DMS114 treated with DMSO at 0.1 percent for 48 hours (cell line): ENCODE measurements around the gene LRMDA.

ENCODE experiments used
- DNase-seq: peaks from one replicate; lab custom pipeline; 2025; ENCODE audit not compliant: unreplicated experiment; lab: John Stamatoyannopoulos, UW

The LRMDA gene

DNA sequence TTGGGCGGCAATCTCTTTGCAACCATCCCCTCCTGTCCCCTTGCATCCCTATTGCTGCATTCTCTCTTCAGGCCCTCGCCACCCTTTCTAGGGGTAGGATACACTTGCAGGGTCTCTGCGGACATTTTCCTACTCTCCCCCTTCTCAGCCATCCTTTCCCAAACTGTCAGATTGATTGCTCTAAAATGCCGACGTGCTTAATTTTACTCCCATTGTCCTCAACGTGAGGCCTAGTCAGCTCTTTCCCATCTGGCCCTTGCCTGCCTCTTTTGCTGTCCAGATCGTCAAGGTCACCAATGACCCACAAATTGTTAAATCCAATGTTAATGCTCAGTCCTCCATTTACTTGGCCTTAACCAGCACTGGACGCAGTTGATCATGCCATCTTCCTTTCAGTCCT lies 12.7 kb upstream of the LRMDA start:
- DNase-seq: no peak

- DNase-seq: no peak
Measured at GRCh38 chr10:75422913-75423312, 8.5 kb upstream of the LRMDA start.

DNA sequence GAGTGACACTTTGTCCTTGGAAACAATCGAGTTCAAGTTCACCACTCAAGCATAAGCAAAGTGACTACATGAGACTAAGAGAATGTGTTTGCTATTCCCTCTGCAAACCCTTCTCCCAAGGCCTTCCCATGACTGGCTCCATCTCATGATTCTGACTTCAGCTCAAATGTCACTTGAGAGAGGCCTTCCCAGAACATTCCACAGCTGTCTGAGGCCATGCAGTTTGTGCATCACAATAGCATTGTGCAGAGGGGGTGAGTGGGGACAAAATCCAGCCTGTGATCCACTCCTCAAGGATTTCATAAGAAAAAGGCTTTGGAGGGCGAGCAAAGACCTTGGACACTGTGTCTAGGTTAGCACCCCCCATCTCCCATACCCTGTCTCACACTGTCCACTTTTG lies 6.9 kb upstream of the LRMDA start:
- no peak for DNase-seq

DNA sequence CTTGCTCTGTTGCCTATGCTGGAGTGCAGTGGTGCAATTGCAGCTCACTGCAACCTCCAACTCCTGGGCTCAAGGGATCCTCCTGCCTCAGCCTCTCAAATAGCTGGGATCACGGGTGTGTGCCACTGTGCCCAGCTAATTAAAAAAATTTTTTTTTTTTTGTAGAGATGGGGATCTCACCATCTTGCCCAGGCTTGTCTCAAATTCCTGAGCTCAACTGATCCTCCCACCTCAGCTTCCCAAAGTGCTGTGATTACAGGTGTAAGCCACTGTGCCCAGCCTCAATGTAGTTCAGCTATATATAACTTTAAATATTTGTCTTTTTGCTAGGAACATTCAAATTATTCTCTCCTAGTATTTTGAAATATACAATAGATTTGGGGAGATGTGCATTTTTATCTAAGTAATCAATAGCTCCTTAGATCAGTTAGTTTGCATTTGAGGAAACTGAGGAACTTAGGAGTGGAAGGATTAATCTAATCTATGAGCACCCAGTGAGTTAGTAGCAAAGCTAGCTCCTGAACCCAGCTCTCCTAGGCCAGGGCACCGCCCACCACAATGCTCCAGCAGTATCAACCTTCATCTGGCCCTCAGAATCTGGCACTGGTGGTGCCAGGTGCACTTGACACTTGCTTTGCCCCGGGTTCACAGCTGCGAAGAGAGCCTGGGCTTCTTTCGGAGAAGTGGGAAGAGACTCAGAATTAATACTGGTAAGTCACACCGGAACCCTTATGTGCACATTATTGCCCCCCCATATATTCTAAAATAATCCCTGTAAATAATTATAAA lies 5.9 kb upstream of the LRMDA start:
- no peak for DNase-seq

DNA sequence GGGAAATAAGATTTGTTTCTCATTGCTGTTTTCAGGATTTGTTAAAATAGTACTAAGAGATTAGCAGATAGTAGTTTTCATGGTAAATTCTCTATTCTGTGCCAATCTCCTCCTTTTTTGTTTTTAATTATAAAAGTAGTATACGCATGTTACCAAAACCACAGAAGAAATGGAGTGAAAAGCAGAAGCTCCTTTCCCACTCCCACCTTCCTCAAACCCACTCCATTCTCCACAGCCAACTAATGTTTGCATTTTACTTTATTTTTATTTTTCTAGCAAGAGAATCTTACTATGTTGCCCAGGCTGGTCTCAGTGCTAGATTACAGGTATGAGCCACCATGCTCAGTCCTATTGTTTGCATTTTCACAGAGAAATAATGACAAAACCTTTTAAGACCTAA lies 4.5 kb upstream of the LRMDA start:
- DNase-seq: no peak

- DNase-seq: no peak
Measured at GRCh38 chr10:75427951-75428350, 3.5 kb upstream of the LRMDA start.

DNA sequence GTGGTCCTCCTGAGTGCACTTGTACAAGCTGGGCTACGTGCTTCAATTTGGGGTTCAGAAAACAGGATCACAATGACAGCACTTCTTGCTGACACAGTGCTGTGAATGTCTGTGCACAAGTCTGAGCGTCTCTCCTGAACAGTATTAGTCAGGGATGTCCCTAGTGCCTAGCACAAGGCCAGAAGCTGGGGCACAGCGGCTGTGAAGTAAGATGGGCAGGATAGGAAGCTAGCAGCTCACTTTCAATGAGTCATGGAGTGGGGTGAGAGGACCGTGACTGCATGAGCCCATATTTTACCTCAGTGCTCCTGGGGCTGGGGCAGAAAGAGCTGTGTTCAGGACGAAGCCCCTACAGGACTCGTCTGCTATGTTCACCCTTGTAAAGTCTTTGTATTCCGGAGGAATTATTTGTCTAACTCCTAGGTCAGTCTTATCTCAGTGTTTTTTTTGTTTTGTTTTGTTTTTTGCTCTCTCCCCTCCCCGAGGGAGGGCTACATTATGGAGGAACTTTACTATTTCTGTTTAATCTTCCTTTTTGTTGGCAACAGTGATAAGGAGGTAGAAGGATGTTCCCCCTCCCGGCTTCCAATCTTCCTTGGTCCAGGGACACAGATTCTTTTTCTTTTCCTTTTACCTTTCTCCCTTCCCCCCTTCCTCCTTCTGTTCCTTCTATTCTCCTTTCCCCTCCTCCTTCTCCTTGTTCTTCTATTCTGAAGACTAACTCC lies 2.8 kb upstream of the LRMDA start:
- peak; percentile 7 for DNase-seq

DNA sequence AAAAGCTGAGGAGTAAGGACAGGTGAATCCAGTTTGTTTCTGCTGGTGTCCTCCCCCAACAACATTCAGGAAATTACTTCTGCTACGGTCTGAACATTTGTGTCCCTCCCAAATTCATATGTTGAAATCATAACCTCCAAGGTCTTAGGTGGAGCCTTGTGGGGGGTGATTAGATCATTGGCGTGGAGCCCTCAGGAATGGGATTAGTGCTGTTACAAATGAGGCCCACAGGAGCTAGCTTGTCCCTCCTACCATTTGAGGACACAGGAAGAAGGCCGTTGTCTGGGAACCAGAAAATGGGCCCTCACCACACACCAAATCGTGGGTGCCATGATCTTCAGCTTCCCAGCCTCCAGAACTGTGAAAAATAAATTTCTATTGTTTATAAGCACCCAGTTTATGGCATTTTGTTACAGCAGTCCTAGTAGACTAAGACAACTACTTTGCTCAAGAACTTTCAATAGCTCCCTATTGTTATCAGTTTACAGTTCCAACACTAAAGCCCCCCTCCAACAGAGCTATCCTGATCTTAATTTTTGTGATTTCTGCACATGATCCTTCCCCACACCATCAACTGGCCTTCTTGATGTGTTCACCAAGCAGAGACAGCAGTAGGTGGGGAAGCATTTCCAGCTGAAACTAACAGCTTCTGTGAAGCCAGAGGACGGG lies 2.1 kb upstream of the LRMDA start:
- no peak for DNase-seq

- DNase-seq: no peak
Measured at GRCh38 chr10:75430000-75430763, 1.2 kb upstream of the LRMDA start.

- DNase-seq: no peak
Measured at GRCh38 chr10:75432176-75432575, 752 bp downstream of the LRMDA start.

DNA sequence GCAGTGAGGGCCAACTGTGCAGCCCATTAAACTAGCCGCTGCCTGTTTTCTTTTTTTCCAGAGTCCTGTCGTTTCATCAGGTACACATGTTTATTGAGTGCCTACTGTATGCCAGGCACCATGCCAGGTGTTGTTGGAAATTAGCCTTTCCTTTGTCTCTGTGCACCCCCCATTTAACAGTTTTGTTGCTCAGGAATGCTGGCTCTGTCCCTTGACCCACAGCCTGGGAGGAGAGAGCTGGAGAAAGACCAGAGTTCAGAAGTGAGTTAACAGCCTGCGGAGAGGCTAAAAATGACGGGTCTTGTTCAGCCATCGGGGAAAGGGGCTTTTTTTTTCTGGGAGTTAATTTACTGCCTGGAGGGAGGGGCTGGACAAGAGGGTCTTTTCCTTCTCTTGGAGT lies 1.3 kb downstream of the LRMDA start:
- no peak for DNase-seq

GRCh38 chr10:75433216-75433615 lies 1.8 kb downstream of the LRMDA start:
- DNase-seq: no peak

DNA sequence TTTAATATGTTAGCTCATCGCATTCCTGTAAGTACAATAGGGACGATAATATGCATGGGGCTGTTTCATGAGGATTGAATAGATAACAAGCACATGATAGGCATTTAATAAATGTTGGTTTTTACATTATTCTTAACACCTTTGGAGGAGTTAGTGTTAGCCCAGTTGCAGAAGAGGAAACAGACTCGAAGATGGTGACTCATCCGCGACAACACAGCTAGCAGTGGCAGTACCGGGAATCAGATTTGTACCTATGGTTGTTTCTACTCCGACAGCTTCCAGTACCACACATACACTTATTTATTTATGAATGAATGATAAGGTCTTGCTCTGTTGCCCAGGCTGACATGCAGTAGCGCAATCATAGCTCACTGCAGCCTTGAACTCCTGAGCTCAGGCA lies 2.9 kb downstream of the LRMDA start:
- no peak for DNase-seq

DNA sequence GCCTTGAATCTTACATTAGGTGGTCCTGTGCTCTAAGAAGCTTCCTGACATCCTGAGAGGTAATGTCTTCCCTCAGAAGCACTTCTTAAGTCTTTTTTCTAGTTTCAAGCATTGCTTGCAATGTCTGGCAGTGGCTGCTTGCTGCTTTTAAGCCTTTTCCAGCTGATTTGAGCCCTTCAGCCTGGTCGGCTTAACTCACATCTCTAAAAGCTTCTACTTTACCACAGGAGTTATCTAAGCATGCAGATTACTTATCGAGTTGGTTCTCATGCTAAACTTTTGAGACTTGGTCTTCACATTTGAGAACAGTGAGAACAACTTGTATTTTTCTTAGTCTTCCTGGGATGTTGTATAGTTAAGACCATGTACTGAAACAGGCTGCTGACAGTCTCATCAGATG lies 3.9 kb downstream of the LRMDA start:
- DNase-seq: no peak

GRCh38 chr10:75436896-75437295 lies 5.5 kb downstream of the LRMDA start:
- no peak for DNase-seq

DNA sequence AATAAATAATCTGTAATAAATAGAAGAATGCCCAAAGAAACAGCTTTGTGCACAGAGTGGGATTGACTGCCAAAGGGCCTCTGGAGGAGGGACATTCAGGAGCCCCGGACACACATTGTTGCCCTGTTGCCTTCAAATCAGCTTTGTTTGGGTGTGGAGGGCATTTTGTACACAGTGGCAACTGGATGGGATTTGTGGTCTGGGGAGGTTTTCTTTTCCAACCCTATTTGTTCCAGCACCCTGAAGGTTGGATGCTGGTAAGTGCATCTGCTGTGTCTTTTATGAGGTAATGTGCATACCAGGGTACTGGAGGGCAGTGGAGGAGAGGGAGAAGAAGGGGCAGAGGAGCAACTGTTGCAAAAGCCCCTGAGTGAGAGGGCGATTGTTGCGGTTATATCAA lies 6.3 kb downstream of the LRMDA start:
- DNase-seq: no peak

DNA sequence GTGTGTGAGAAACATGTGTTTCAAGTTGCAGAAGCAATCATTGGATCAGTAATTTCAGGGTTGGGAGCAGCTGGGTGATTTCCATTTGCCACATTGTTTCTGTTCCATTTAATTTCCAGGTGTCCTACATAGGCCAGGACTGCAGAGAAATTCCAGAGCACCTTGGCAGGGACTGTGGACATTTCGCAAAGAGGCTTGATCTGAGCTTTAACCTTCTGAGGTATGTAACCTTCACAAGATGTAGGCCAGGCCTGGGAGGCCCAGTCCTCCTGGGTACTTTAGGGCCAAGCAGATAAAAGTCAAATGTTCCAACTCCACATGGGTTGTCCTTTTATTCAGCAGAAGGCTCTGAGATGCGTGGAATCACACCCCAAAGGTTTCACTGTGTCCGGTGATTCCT lies 6.9 kb downstream of the LRMDA start:
- DNase-seq: no peak

- no peak for DNase-seq
Measured at GRCh38 chr10:75439811-75440210, 8.4 kb downstream of the LRMDA start.

GRCh38 chr10:75440271-75440793 lies 8.9 kb downstream of the LRMDA start:
- DNase-seq: no peak

DNA sequence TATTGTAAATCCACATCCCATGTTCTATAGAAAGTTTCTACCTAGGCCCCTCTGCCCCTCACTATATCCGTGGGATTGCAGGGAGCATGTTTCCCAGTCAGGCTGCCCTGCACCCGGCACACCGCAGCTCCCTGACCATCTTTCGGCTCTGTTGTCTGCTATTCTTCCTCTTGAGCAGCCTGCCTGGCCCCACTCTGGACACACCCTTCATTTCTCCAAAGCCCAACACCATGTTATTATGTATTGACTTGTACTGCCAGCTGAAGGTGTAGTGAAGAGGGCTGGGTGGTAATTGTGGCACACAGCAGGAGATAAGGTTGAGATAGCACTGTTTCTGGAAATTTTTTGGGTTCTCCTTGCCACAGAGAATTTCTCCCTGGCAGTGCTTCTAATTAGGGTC lies 9.8 kb downstream of the LRMDA start:
- DNase-seq: no peak

DNA sequence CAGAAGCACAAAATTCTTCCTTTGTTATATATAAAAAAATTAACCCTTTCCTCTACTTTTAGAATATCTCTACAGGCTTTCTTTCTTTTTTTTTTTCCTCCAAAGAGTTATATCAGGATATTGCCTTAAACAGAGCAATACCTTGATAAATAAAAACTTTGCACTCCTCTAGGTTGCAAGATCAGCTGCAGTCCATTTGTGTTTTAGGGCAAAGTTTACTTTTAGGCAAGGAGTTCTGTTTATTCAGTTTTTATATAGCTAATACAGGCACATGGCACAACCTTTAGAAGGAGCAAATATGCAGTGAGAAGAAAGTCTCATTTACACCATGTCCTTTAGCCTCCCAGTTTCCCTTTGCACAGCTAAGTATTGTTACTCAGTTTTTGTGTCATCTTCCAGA lies 10.3 kb downstream of the LRMDA start:
- DNase-seq: no peak
